H9 (cell line): ENCODE results near the gene EEF1G. TPM values are rescaled to one million over a fixed set of nuclear protein-coding genes. Genes with fewer than 3 reads are reported as not detected.

Experiments
- DNase-seq: peaks from one replicate; pipeline ENCODE4 v3.0.0-alpha.2; 2017
- H2AFZ ChIP-seq: one replicate; pipeline ENCODE4 v1.6.1; 2013; ENCODE audit warnings: mild to moderate bottlenecking, low read length, control low read depth, moderate library complexity
- H2AK5ac ChIP-seq: 2 replicates; pipeline ENCODE4 v1.6.1; 2013; ENCODE audit warnings: low read length, control low read depth, mixed read lengths; ENCODE audit not compliant: insufficient read length
- H2BK120ac ChIP-seq: one replicate; pipeline ENCODE4 v1.6.1; 2013; ENCODE audit warnings: low read depth, mild to moderate bottlenecking, low read length, control low read depth, inconsistent platforms; ENCODE audit not compliant: poor library complexity, severe bottlenecking
- H2BK12ac ChIP-seq: 2 replicates; pipeline ENCODE4 v1.6.1; 2013; ENCODE audit warnings: low read length, control low read depth, mixed read lengths, low read depth; ENCODE audit not compliant: insufficient read length
- H2BK15ac ChIP-seq: 2 replicates; pipeline ENCODE4 v1.6.1; 2013; ENCODE audit warnings: low read depth, low read length, control low read depth
- H2BK20ac ChIP-seq: one replicate; pipeline ENCODE4 v1.6.1; 2013; ENCODE audit warnings: low read depth, mild to moderate bottlenecking, low read length, control low read depth, inconsistent platforms; ENCODE audit not compliant: poor library complexity, severe bottlenecking
- H2BK5ac ChIP-seq: 2 replicates; pipeline ENCODE4 v1.6.1; 2013; ENCODE audit warnings: low read length, control low read depth, mixed read lengths; ENCODE audit not compliant: insufficient read length
- H3K14ac ChIP-seq: 2 replicates; pipeline ENCODE4 v1.6.1; 2013; ENCODE audit warnings: low read length, control low read depth; ENCODE audit not compliant: insufficient read depth
- H3K18ac ChIP-seq: 2 replicates; pipeline ENCODE4 v1.6.1; 2013; ENCODE audit warnings: low read depth, mild to moderate bottlenecking, mixed read lengths, low read length, control low read depth; ENCODE audit not compliant: insufficient read length
- H3K23ac ChIP-seq: 2 replicates; pipeline ENCODE4 v1.6.1; 2013; ENCODE audit warnings: low read length, control low read depth, mixed read lengths, low read depth; ENCODE audit not compliant: insufficient read length
- H3K23me2 ChIP-seq: 2 replicates; pipeline ENCODE4 v1.6.1; 2013; ENCODE audit warnings: low read depth, mild to moderate bottlenecking, mixed read lengths, low read length, control low read depth; ENCODE audit not compliant: insufficient read length, poor library complexity, severe bottlenecking
- H3K27ac ChIP-seq: 2 replicates; pipeline ENCODE4 v1.5.1; 2013; ENCODE audit warnings: low read length, control low read depth, mixed read lengths, low read depth; ENCODE audit not compliant: insufficient read length
- H3K27me3 ChIP-seq: 2 replicates; pipeline ENCODE4 v1.6.1; 2013; ENCODE audit warnings: low read length, control low read depth, inconsistent platforms; ENCODE audit not compliant: insufficient read depth
- H3K4ac ChIP-seq: 2 replicates; pipeline ENCODE4 v1.6.1; 2013; ENCODE audit warnings: low read depth, mild to moderate bottlenecking, control low read depth, inconsistent platforms, low read length, moderate library complexity
- H3K4me1 ChIP-seq: 2 replicates; pipeline ENCODE4 v1.6.1; 2013; ENCODE audit warnings: low read length, control low read depth, inconsistent platforms; ENCODE audit not compliant: insufficient read depth
- H3K4me2 ChIP-seq: 2 replicates; pipeline ENCODE4 v1.6.1; 2013; ENCODE audit warnings: low read length, control low read depth, mixed read lengths; ENCODE audit not compliant: insufficient read length, insufficient read depth
- H3K56ac ChIP-seq: 2 replicates; pipeline ENCODE4 v1.6.1; 2013; ENCODE audit warnings: low read depth, mild to moderate bottlenecking, mixed read lengths, low read length, control low read depth; ENCODE audit not compliant: insufficient read length
- H3K79me1 ChIP-seq: 2 replicates; pipeline ENCODE4 v1.6.1; 2013; ENCODE audit warnings: low read depth, mild to moderate bottlenecking, moderate library complexity, low read length, control low read depth, inconsistent platforms; ENCODE audit not compliant: insufficient read depth, poor library complexity, severe bottlenecking
- H3K79me2 ChIP-seq: 2 replicates; pipeline ENCODE4 v1.6.1; 2013; ENCODE audit warnings: low read length, control low read depth, inconsistent platforms; ENCODE audit not compliant: insufficient read depth
- H3K9ac ChIP-seq: 2 replicates; pipeline ENCODE4 v1.6.1; 2013; ENCODE audit warnings: low read length, control low read depth, mixed read lengths; ENCODE audit not compliant: insufficient read length; ENCODE audit errors: extremely low read depth
- H3K9me3 ChIP-seq: one replicate; pipeline ENCODE4 v1.6.1; 2013; ENCODE audit warnings: low read depth, low read length, inconsistent platforms; ENCODE audit not compliant: control insufficient read depth
- H3T11ph ChIP-seq: one replicate; pipeline ENCODE4 v1.6.1; 2013; ENCODE audit warnings: mild to moderate bottlenecking, low read length, control low read depth, inconsistent platforms
- H4K20me1 ChIP-seq: one replicate; pipeline ENCODE4 v1.6.1; 2013; ENCODE audit not compliant: control insufficient read depth, insufficient read length, insufficient read depth
- H4K5ac ChIP-seq: 2 replicates; pipeline ENCODE4 v1.6.1; 2013; ENCODE audit warnings: low read depth, mild to moderate bottlenecking, mixed read lengths, low read length, control low read depth; ENCODE audit not compliant: insufficient read length
- H4K8ac ChIP-seq: replicated peaks from 2 replicates; pipeline ENCODE4 v1.6.1; 2013; ENCODE audit warnings: low read length, control low read depth, mixed read lengths, low read depth; ENCODE audit not compliant: insufficient read length
- H4K91ac ChIP-seq: 2 replicates; pipeline ENCODE4 v1.6.1; 2013; ENCODE audit warnings: low read depth, mild to moderate bottlenecking, moderate library complexity, mixed read lengths, low read length, control low read depth; ENCODE audit not compliant: insufficient read length
- H3K27ac Mint-ChIP-seq, 3 experiments: 2 replicates in 2 of 3; 3 replicates in 1 of 3; pipeline ENCODE4 v1.8.0; 2020 to 2021; ENCODE audit warnings: mixed read lengths in 3 of 3, mild to moderate bottlenecking in 1 of 3, moderate library complexity in 1 of 3
- H3K27me3 Mint-ChIP-seq: 2 replicates; pipeline ENCODE4 v1.8.0; 2021; ENCODE audit warnings: low read depth, mild to moderate bottlenecking, moderate library complexity, mixed read lengths
- H3K36me3 Mint-ChIP-seq, 3 experiments: 2 replicates in 2 of 3; 3 replicates in 1 of 3; pipeline ENCODE4 v1.8.0; 2020 to 2021; ENCODE audit warnings: low read depth in 3 of 3, mixed read lengths in 3 of 3; ENCODE audit not compliant: insufficient read depth in 1 of 3
- H3K4me1 Mint-ChIP-seq, 2 experiments: 2 replicates each; pipeline ENCODE4 v1.8.0; 2020; ENCODE audit warnings: mixed read lengths in 2 of 2
- H3K4me3 Mint-ChIP-seq, 2 experiments: 2 replicates in 1 of 2; 3 replicates in 1 of 2; pipeline ENCODE4 v1.8.0; 2020 to 2021; ENCODE audit warnings: mild to moderate bottlenecking in 2 of 2, mixed read lengths in 2 of 2, moderate library complexity in 1 of 2
- H3K9me3 Mint-ChIP-seq, 2 experiments: 2 replicates in 1 of 2; 3 replicates in 1 of 2; pipeline ENCODE4 v1.8.0; 2020; ENCODE audit warnings: mild to moderate bottlenecking in 2 of 2, mixed read lengths in 2 of 2, moderate library complexity in 1 of 2
- CTCF ChIP-seq: fragments of 200-600 bp; sonication (generic); conservative IDR thresholded peaks from 3 replicates; pipeline ENCODE4 v1.8.0; 2021; ENCODE audit warnings: antibody characterized with exemption, mild to moderate bottlenecking
- WGBS: extraction: QIAGEN DNeasy Blood & Tissue Kit; methylation state at CpG from one replicate; pipeline ENCODE4 v1.1.7; 2013; ENCODE audit warnings: missing lambda C conversion rate, low lambda C conversion rate, mixed read lengths; ENCODE audit not compliant: insufficient read length; ENCODE audit errors: extremely low coverage; 5-methylcytosine and 5-hydroxymethylcytosine counted together
- total RNA-seq: library from RNA; stranded (reverse); gene quantifications from 2 replicates; pipeline ENCODE4 v1.2.1, GENCODE V29; 2021

EEF1G gene
- total RNA-seq, 1 experiment from 2014 or later: 1,790 TPM

GRCh38 chr11:62536301-62536957 is 37.3 kb downstream of the EEF1G start:
- no peak overlapping the region for H2BK5ac ChIP-seq
- no peaks in the 10 kb centered on the region for H3K9me3 ChIP-seq
- no peak overlapping the region for H2BK20ac ChIP-seq
- no peak overlapping the region for H4K8ac ChIP-seq
- no peak for DNase-seq
- H3K4me1 Mint-ChIP-seq: peaks cover 12 to 21% of the 10 kb centered on the region in 2 experiments
- no peak overlapping the region for H3K23ac ChIP-seq
- 0 out of 7 replicates have a peak overlapping the region, but pooled peaks of 1 of the 3 experiments have one; percentile 52 for H3K27ac Mint-ChIP-seq
- H3K9ac ChIP-seq: no peak overlapping the region
- H3K4me2 ChIP-seq: no peak overlapping the region
- H3K27me3 ChIP-seq: no peaks in the 10 kb centered on the region
- H3T11ph ChIP-seq: no peak overlapping the region
- H4K91ac ChIP-seq: no peak overlapping the region
- H3K79me1 ChIP-seq: no peaks in the 10 kb centered on the region
- no peak overlapping the region for H3K18ac ChIP-seq
- H3K4ac ChIP-seq: no peak overlapping the region
- H3K14ac ChIP-seq: no peak overlapping the region
- peaks cover 2 to 35% (median 29%) of the 10 kb centered on the region in 3 experiments; a peak in 5 of 7 replicates for H3K36me3 Mint-ChIP-seq
- no peak overlapping the region for H3K56ac ChIP-seq
- no peak overlapping the region for H3K27ac ChIP-seq
- no peaks in the 10 kb centered on the region for H3K23me2 ChIP-seq
- peaks cover 9% of the 10 kb centered on the region for H3K27me3 Mint-ChIP-seq
- peaks cover 0 to under 1% of the 10 kb centered on the region in 2 experiments; a peak in 1 of 5 replicates for H3K9me3 Mint-ChIP-seq
- H4K20me1 ChIP-seq: no peaks in the 10 kb centered on the region
- H3K4me1 ChIP-seq: no peaks in the 10 kb centered on the region; the same call in 1 of the 2 replicates
- WGBS: no CpG with 5 or more reads among the region's 21 CpGs
- no peak overlapping the region for H2AK5ac ChIP-seq
- H2BK12ac ChIP-seq: no peak overlapping the region
- no peak overlapping the region for H4K5ac ChIP-seq
- H2BK15ac ChIP-seq: no peak overlapping the region
- no peak overlapping the region for H2BK120ac ChIP-seq
- no peak for TF ChIP-seq CTCF
- H3K79me2 ChIP-seq: no peaks in the 10 kb centered on the region
- H2AFZ ChIP-seq: no peak overlapping the region
- H3K4me3 Mint-ChIP-seq: no peak overlapping the region; a peak in 1 of 5 replicates
